ENCODE results near the gene BEX2.

DNA sequence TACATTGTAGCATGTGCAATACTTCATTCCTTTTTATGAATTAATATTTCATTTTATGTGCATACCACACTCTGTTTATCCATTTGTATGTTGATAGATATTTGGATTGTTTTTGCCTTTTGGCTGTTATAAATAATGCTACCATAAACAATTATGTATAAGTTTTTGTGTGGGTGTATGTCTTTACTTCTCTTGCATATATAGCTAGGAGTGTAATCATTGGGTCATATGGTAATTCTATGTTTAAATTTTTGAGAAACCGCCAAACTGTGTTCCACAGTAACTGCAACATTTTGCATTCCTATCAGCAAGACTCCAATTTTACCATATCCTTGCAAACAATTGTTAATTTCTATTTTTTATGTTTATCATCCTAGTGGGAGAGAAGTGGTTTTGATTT is 31.2 kb downstream of the BEX2 start:
- TF ChIP-seq, protein P1, sequence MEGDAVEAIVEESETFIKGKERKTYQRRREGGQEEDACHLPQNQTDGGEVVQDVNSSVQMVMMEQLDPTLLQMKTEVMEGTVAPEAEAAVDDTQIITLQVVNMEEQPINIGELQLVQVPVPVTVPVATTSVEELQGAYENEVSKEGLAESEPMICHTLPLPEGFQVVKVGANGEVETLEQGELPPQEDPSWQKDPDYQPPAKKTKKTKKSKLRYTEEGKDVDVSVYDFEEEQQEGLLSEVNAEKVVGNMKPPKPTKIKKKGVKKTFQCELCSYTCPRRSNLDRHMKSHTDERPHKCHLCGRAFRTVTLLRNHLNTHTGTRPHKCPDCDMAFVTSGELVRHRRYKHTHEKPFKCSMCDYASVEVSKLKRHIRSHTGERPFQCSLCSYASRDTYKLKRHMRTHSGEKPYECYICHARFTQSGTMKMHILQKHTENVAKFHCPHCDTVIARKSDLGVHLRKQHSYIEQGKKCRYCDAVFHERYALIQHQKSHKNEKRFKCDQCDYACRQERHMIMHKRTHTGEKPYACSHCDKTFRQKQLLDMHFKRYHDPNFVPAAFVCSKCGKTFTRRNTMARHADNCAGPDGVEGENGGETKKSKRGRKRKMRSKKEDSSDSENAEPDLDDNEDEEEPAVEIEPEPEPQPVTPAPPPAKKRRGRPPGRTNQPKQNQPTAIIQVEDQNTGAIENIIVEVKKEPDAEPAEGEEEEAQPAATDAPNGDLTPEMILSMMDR (conservative IDR thresholded peaks at IDR 0.05 in 1 of 2, IDR thresholded peaks at IDR 0.05 in 1 of 2; ENCODE audit: extremely low read depth in 1 of 2, insufficient read depth in 1 of 2, low read depth in 1 of 2, low read length in 2 of 2) = no peak
- no peak for TF ChIP-seq EZH2 (IDR thresholded peaks at IDR 0.05; ENCODE audit: borderline replicate concordance, low read length)

Measured in mammary epithelial cell (primary cell).